ENCODE data around the gene ILRUN.

DNA sequence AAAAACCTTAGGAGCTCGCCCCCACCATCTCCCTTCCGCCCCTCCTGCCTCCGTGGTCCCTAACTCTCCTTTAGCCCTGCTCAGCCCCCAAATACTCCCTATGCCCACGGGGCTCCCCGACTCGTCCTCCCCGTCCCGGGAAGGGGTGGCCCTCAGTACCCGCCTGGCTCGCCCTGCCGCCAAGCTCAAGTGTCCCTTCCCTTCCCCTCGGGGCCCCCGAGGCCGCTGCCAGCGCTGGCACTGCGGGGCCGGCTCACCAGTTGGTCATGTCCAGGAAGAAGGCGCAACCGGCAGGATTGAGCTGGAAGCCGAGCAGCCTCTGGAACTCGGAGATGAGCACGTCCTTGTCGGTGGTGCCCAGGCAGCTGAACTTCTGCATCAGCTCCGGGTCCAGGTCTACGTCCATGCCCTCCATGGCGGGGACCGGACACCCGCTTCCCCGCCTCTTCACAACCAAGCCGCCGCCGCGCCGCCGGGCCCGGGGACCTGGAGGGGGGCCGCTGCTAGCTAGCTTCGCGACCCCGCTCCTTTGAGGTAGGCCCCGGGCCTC is 303 bp downstream of the ILRUN start:
- TF ChIP-seq POLR2A (IDR thresholded peaks at IDR 0.05), result no peak
- TF ChIP-seq, protein P1, sequence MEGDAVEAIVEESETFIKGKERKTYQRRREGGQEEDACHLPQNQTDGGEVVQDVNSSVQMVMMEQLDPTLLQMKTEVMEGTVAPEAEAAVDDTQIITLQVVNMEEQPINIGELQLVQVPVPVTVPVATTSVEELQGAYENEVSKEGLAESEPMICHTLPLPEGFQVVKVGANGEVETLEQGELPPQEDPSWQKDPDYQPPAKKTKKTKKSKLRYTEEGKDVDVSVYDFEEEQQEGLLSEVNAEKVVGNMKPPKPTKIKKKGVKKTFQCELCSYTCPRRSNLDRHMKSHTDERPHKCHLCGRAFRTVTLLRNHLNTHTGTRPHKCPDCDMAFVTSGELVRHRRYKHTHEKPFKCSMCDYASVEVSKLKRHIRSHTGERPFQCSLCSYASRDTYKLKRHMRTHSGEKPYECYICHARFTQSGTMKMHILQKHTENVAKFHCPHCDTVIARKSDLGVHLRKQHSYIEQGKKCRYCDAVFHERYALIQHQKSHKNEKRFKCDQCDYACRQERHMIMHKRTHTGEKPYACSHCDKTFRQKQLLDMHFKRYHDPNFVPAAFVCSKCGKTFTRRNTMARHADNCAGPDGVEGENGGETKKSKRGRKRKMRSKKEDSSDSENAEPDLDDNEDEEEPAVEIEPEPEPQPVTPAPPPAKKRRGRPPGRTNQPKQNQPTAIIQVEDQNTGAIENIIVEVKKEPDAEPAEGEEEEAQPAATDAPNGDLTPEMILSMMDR (IDR thresholded peaks at IDR 0.05 in 8 of 11, conservative IDR thresholded peaks at IDR 0.05 in 3 of 11), result no peak

Measured in spleen (tissue), 7 donors.